Kidney epithelial cell (primary cell): ENCODE results near the gene CHCHD5. TPM values are rescaled to one million over a fixed set of nuclear protein-coding genes. Genes with fewer than 3 reads are reported as not detected.

Experiments
- DNase-seq: peaks from one replicate; pipeline ENCODE4 v3.0.0-alpha.2; 2010; ENCODE audit warnings: low read depth
- H3K27me3 ChIP-seq: 2 replicates; pipeline ENCODE4 v1.6.0; 2011; ENCODE audit warnings: low read length; ENCODE audit not compliant: control insufficient read depth, insufficient read depth
- H3K36me3 ChIP-seq: 2 replicates; pipeline ENCODE4 v1.5.1; 2011; ENCODE audit warnings: low read length; ENCODE audit not compliant: control insufficient read depth, insufficient read depth
- H3K4me3 ChIP-seq: 2 replicates; pipeline ENCODE4 v1.5.1; 2011; ENCODE audit warnings: low read depth, mild to moderate bottlenecking, control low read depth, low read length
- total RNA-seq: library from RNA; depleted of rRNA; stranded (reverse); fragments of >200 nt; gene quantifications from 2 replicates; pipeline ENCODE4 v1.2.3, GENCODE V29; 2015
- TF ChIP-seq, protein P1 (sequence below): IDR thresholded peaks from 2 replicates; pipeline ENCODE4 v1.5.1; 2011; ENCODE audit warnings: mild to moderate bottlenecking, moderate library complexity, low read length, control low read depth, inconsistent platforms; ENCODE audit not compliant: insufficient read depth, poor library complexity, severe bottlenecking

Gene CHCHD5
- total RNA-seq, 1 donor from 2014 or later = 33.5 TPM

DNA sequence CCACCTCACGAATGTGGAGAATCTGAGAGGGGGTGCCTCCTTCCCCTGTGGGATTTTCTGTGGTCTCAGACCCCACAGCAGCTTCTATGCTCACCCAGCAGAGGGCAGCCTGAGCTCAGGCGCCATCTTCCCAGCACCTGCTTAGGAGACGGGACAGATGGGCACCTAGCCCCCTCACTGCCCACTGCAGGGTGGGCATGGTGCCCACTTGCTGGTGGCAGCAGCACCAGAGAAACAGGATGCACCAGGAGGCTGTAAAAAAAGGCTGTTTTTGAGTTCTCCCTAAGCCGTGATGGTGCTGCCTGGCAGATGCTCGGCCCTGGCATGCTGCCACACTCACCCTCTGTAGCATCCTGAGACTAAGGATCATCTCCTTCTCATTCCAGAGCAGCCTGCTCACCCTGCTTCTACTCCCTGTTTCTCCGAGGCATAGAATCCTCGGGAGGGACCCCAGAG, 42.2 kb downstream of the CHCHD5 start:
- TF ChIP-seq, protein P1, sequence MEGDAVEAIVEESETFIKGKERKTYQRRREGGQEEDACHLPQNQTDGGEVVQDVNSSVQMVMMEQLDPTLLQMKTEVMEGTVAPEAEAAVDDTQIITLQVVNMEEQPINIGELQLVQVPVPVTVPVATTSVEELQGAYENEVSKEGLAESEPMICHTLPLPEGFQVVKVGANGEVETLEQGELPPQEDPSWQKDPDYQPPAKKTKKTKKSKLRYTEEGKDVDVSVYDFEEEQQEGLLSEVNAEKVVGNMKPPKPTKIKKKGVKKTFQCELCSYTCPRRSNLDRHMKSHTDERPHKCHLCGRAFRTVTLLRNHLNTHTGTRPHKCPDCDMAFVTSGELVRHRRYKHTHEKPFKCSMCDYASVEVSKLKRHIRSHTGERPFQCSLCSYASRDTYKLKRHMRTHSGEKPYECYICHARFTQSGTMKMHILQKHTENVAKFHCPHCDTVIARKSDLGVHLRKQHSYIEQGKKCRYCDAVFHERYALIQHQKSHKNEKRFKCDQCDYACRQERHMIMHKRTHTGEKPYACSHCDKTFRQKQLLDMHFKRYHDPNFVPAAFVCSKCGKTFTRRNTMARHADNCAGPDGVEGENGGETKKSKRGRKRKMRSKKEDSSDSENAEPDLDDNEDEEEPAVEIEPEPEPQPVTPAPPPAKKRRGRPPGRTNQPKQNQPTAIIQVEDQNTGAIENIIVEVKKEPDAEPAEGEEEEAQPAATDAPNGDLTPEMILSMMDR = peak; percentile 98
- Histone ChIP-seq H3K36me3 (no peaks in the 10 kb centered on the region), H3K27me3 (no peaks in the 10 kb centered on the region), H3K4me3 (no peak overlapping the region)
- no peak for DNase-seq

DNA sequence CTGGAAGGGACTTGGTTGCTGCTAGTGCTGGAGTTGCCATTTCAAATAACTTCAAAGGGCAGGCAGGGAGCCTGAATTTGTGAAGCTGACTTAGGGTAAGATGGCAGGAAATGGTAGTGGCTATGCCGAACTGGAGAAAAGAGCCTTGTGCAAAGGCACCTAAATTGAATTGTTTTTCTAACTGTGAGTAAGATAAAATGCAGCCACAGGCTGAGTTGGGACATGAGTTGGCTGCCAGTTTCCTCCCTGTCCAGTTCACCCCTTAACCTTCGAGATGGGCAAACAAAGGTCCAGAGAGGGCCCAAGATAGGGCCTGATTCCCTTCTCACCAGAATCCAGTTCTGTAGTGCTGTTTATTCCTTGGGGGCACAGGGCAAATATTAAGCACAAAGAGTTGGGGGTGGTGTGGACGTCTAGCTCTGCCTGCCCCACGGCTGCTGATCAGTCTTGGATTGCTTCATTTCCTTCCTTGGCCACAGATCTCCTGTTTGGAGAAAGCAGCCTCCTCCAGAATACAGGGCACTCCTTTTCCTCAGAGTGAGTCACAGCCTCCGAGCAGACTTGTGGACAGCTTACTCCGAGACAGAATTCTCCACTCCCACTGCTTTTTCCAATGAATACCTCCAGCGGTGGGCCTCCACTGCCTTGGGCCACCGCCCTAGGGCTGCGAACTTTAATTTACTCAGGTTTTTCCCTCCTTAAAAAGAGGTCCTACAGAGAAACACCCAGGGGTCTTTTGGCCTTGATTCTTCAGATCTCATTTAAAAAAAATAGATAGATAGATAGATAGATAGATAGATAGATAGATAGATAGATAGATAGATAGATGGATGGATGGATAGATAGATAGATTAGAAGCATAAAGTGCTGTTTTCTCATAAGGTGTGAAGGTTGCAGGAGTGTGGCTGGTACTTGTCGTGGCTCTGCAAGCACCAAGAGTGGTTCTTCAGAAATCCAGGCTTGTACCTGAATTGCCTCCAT, 42.9 kb downstream of the CHCHD5 start:
- DNase-seq = peak; percentile 92
- TF ChIP-seq, protein P1 = no peak

DNA sequence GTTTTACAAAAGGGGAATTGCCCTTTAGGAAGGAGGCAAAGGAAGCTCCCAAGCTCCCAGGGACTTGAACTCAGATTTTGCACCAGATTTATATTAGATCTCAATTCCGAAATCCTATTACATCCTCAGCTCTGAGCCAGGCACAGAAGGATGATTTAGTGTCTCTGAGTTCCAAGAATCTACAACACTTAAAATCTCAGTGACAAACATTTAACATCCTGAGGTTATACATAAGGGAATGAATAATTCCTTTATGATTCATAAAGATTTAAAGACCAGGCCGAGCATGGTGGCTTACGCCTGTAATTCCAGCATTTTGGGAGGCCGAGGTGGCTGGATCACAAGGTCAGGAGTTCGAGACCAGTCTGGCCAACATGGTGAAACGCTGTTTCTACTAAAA, 44.8 kb downstream of the CHCHD5 start:
- Histone ChIP-seq H3K27me3 (no peaks in the 10 kb centered on the region), H3K4me3 (no peak overlapping the region), H3K36me3 (no peaks in the 10 kb centered on the region)
- no peak for DNase-seq
- TF ChIP-seq, protein P1 = no peak

More for the DNA sequence above, 42.9 kb downstream of the CHCHD5 start:
- H3K4me3 ChIP-seq = no peak overlapping the region
- H3K27me3 ChIP-seq = no peaks in the 10 kb centered on the region
- no peaks in the 10 kb centered on the region for H3K36me3 ChIP-seq

DNA sequence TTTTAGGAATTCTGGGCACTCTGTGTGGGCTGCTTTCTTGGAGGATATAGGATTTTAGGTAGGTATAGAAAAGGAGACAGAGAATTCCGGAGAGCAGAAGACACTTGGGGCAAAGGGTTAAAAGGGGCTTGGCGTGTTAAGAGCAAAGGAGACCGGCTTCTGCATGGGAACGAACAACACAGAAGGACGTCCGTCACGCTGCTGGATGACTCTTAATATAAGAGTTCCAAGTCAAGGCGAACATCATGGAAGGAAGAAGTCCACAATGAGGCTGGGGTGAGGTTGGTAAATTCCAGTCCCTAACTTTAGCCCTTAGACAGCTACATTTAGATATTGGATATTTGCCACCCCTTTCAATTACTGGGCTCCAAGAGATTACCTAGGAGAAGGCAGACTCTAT, 45.4 kb downstream of the CHCHD5 start:
- H3K27me3 ChIP-seq = no peaks in the 10 kb centered on the region
- H3K36me3 ChIP-seq = no peaks in the 10 kb centered on the region
- TF ChIP-seq, protein P1 = no peak
- H3K4me3 ChIP-seq = no peak overlapping the region
- no peak for DNase-seq

DNA sequence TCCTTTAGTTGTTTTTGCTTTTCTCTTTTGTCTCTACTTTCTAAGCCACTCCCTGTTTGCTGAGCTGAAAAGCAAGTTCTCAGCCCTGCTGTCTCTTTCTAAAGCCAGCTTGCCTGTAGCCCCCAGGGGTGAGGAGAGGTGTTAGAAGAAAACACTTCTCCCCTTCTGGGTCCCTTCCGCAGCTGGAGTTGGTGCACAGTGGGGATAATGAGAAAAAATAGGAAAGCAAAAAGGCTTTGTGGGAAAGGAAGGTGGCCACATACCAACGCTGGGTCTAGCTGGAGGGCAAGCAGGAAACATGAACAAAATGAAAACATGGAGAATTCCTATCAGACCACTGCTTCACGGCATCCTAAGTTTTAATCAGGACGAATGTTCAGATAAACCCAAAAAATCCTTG, 45.9 kb downstream of the CHCHD5 start:
- Histone ChIP-seq H3K4me3 (no peak overlapping the region), H3K36me3 (no peaks in the 10 kb centered on the region), H3K27me3 (no peaks in the 10 kb centered on the region)
- TF ChIP-seq, protein P1 = no peak
- DNase-seq = no peak
